D341Med (cell line): ENCODE measurements around the gene MEP1A.
A peak's percentile ranks its signal among the peaks of the same experiment; 100 is the strongest.
"Not testable (repeated sequence)": the region's sequence is repeated elsewhere in the genome, so short reads cannot be mapped to it uniquely, and the experiment has no call there.

Experiments
- DNase-seq: peaks from one replicate; pipeline ENCODE4 v3.0.0; 2012; ENCODE audit warnings: low spot score

Gene MEP1A

GRCh38 chr6:46834991-46835390 lies 41.8 kb downstream of the MEP1A start:
- DNase-seq, result not testable (repeated sequence)

GRCh38 chr6:46838033-46838432 lies 44.8 kb downstream of the MEP1A start:
- DNase-seq, result no peak

GRCh38 chr6:46842252-46842846 lies 49.2 kb downstream of the MEP1A start:
- not testable (repeated sequence) for DNase-seq

GRCh38 chr6:46845126-46845525 lies 51.9 kb downstream of the MEP1A start:
- DNase-seq, result no peak

GRCh38 chr6:46848684-46849360 lies 55.6 kb downstream of the MEP1A start:
- peak; percentile 91 for DNase-seq

- DNase-seq, result no peak
Observed at GRCh38 chr6:46849361-46849690, 56.1 kb downstream of the MEP1A start.

- DNase-seq, result no peak
Observed at GRCh38 chr6:46850792-46851191, 57.6 kb downstream of the MEP1A start.

- not testable (repeated sequence) for DNase-seq
Observed at GRCh38 chr6:46851576-46851975, 58.4 kb downstream of the MEP1A start.

- not testable (repeated sequence) for DNase-seq
Observed at GRCh38 chr6:46855966-46856365, 62.8 kb downstream of the MEP1A start.

- no peak for DNase-seq
Observed at GRCh38 chr6:46862381-46862780, 69.2 kb downstream of the MEP1A start.

- no peak for DNase-seq
Observed at GRCh38 chr6:46863791-46864190, 70.6 kb downstream of the MEP1A start.

- DNase-seq, result no peak
Observed at GRCh38 chr6:46865221-46865620, 72.0 kb downstream of the MEP1A start.

GRCh38 chr6:46867411-46867810 lies 74.2 kb downstream of the MEP1A start:
- DNase-seq, result no peak

GRCh38 chr6:46876126-46876525 lies 82.9 kb downstream of the MEP1A start:
- peak; percentile 60 for DNase-seq

GRCh38 chr6:46879003-46879402 lies 85.8 kb downstream of the MEP1A start:
- DNase-seq, result no peak

- DNase-seq, result no peak
Observed at GRCh38 chr6:46882645-46883044, 89.5 kb downstream of the MEP1A start.

GRCh38 chr6:46888031-46888430 lies 94.8 kb downstream of the MEP1A start:
- DNase-seq, result no peak

- DNase-seq, result no peak
Observed at GRCh38 chr6:46888578-46888977, 95.4 kb downstream of the MEP1A start.
